Measurements from ENCODE around the gene ZIC1.

Gene ZIC1

DNA sequence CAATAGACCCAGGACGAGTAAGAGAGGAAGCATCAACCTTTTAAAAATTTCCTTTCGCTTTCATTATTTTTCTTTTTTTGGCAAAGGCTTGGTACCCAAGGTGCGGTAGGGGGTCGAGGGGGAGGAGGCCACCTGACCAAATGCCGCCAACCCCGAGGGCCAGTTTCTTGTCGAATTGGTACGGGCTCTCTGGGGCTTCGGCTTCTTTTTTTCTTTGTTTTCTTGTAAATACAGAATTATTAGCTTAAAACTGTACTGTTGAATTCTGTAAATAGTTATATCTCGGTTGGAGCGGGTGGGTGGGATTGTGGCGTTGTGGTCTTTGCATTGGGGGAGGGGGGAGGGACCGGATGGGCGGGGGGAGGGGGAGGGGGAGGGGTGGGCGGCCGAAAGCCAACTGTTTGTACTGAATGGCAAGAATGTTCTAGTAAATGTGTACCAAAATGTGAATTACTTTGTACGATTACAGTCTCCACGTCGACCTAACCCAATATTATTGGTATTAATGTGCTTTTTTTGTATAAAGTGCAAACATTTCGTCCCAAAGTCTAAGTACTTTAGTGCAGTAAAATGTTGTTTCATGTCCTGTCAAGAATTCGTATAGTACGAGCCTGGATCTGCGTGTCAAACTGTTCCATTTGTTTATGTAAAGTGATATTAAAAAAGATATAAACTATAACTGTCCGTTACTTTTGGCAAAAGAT is 4.7 kb downstream of the ZIC1 start:
- Histone ChIP-seq H3K4me1 (ENCODE audit: control insufficient read depth, insufficient read depth, low read length) (peaks cover 52% of the 10 kb centered on the region), H3K9ac (ENCODE audit: low read depth, low read length) (no peak overlapping the region), H3K27me3 (ENCODE audit: control insufficient read depth, insufficient read depth, low read length) (peaks cover 100% of the 10 kb centered on the region), H3K9me3 (ENCODE audit: control insufficient read depth, insufficient read depth, low read length) (no peaks in the 10 kb centered on the region), H3K4me3 (ENCODE audit: low read depth, low read length) (peak overlapping the region; percentile 37), H3K27ac (ENCODE audit: low read depth, low read length) (no peak overlapping the region), H3K36me3 (ENCODE audit: control insufficient read depth, insufficient read depth, low read length) (no peaks in the 10 kb centered on the region)

GRCh38 chr3:147414390-147415138 is 5.4 kb downstream of the ZIC1 start:
- no peaks in the 10 kb centered on the region for H3K36me3 ChIP-seq (ENCODE audit: control insufficient read depth, insufficient read depth, low read length)
- peaks cover 56% of the 10 kb centered on the region for H3K4me1 ChIP-seq (ENCODE audit: control insufficient read depth, insufficient read depth, low read length)
- H3K4me3 ChIP-seq (ENCODE audit: low read depth, low read length) = no peak overlapping the region
- H3K9me3 ChIP-seq (ENCODE audit: control insufficient read depth, insufficient read depth, low read length) = no peaks in the 10 kb centered on the region
- peaks cover 100% of the 10 kb centered on the region for H3K27me3 ChIP-seq (ENCODE audit: control insufficient read depth, insufficient read depth, low read length)
- H3K9ac ChIP-seq (ENCODE audit: low read depth, low read length) = no peak overlapping the region
- H3K27ac ChIP-seq (ENCODE audit: low read depth, low read length) = no peak overlapping the region

- Histone ChIP-seq H3K9me3 (ENCODE audit: control insufficient read depth, insufficient read depth, low read length) (no peaks in the 10 kb centered on the region), H3K9ac (ENCODE audit: low read depth, low read length) (no peak overlapping the region), H3K27me3 (ENCODE audit: control insufficient read depth, insufficient read depth, low read length) (peaks cover 100% of the 10 kb centered on the region), H3K36me3 (ENCODE audit: control insufficient read depth, insufficient read depth, low read length) (no peaks in the 10 kb centered on the region), H3K27ac (ENCODE audit: low read depth, low read length) (no peak overlapping the region), H3K4me1 (ENCODE audit: control insufficient read depth, insufficient read depth, low read length) (peaks cover 63% of the 10 kb centered on the region), H3K4me3 (ENCODE audit: low read depth, low read length) (no peak overlapping the region)
These were observed 6.1 kb downstream of the ZIC1 start for GRCh38 chr3:147415286-147415685.

DNA sequence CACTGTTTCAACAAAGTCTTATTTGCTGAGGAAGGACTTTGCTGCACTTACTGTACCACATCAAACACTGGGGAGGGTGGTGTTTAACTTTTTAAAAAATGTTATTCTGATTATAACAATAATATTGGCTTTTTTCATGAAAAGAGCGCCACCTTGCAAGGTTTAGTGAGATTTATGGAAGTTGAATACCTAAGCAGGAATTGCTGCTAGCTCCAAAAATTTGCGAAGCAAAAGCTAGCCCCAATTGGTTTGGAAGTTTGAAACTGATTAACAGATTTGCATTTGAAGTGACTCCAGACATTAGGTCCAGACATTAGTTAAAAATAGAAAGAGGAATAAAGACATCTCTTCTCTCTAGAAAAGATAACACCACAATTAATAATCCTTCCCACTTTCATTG is 6.7 kb downstream of the ZIC1 start:
- Histone ChIP-seq H3K9ac (ENCODE audit: low read depth, low read length) (no peak overlapping the region), H3K4me1 (ENCODE audit: control insufficient read depth, insufficient read depth, low read length) (peaks cover 66% of the 10 kb centered on the region), H3K27me3 (ENCODE audit: control insufficient read depth, insufficient read depth, low read length) (peaks cover 100% of the 10 kb centered on the region), H3K4me3 (ENCODE audit: low read depth, low read length) (no peak overlapping the region), H3K36me3 (ENCODE audit: control insufficient read depth, insufficient read depth, low read length) (no peaks in the 10 kb centered on the region), H3K9me3 (ENCODE audit: control insufficient read depth, insufficient read depth, low read length) (no peaks in the 10 kb centered on the region), H3K27ac (ENCODE audit: low read depth, low read length) (no peak overlapping the region)

DNA sequence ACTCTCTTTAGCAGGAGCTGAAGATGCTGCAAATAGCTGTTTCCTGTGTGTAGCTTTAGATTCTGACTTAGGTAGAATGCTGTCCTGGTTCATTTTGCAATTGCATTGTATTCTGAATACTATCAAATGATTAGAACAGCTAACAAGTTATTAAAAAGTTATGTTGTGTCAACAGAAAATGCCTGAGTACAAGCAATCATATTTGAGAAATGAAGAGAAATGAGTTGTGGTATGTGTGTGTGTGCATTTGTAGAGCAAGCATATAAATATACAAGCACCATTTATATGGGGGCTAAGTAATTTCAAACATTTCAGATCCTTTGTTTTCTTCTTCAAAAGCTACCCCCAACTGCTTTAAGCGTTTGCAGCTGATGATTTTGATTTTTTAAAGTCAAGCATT is 7.8 kb downstream of the ZIC1 start:
- H3K4me1 ChIP-seq (ENCODE audit: control insufficient read depth, insufficient read depth, low read length) = peaks cover 71% of the 10 kb centered on the region
- no peak overlapping the region for H3K27ac ChIP-seq (ENCODE audit: low read depth, low read length)
- H3K27me3 ChIP-seq (ENCODE audit: control insufficient read depth, insufficient read depth, low read length) = peaks cover 100% of the 10 kb centered on the region
- no peak overlapping the region for H3K4me3 ChIP-seq (ENCODE audit: low read depth, low read length)
- H3K36me3 ChIP-seq (ENCODE audit: control insufficient read depth, insufficient read depth, low read length) = no peaks in the 10 kb centered on the region
- no peak overlapping the region for H3K9ac ChIP-seq (ENCODE audit: low read depth, low read length)
- H3K9me3 ChIP-seq (ENCODE audit: control insufficient read depth, insufficient read depth, low read length) = no peaks in the 10 kb centered on the region

DNA sequence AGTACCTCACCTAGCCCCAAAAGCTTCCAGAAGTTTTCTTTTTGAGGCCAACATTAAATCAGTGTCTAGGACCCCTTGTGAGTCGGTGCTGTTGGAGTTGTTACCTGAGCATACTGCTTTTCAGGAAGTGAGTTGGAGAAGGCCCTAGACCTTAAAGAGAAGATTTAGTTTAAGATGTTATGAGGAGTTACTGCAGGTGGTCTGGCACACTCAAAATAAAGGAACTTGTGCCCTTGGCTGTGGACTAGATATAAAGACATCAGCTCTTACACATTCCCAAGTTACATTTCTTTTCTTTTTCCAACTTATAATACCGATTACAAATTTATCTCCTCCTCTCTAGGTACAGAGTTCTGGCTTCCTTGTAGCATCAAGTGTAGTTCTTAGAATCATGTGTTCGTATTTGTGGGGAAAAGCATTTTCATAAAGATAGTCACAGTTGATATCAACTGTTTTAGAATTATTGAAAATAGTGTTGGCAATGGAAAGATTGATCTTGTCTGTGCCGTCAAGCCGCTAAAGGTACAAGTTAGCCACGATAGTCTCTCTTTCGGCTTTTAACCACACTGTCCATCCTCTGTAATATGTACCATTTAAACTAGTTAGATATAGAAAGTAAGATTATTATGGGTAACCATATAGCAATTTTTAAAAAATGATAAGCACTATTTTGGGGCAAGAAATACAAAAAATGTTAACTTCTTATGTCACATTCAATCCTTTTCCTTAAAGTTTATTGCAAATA is 8.6 kb downstream of the ZIC1 start:
- H3K27me3 ChIP-seq (ENCODE audit: control insufficient read depth, insufficient read depth, low read length) = peaks cover 100% of the 10 kb centered on the region
- H3K4me1 ChIP-seq (ENCODE audit: control insufficient read depth, insufficient read depth, low read length) = peaks cover 72% of the 10 kb centered on the region
- no peak overlapping the region for H3K27ac ChIP-seq (ENCODE audit: low read depth, low read length)
- no peaks in the 10 kb centered on the region for H3K36me3 ChIP-seq (ENCODE audit: control insufficient read depth, insufficient read depth, low read length)
- no peaks in the 10 kb centered on the region for H3K9me3 ChIP-seq (ENCODE audit: control insufficient read depth, insufficient read depth, low read length)
- no peak overlapping the region for H3K9ac ChIP-seq (ENCODE audit: low read depth, low read length)
- no peak overlapping the region for H3K4me3 ChIP-seq (ENCODE audit: low read depth, low read length)

- Histone ChIP-seq H3K4me1 (ENCODE audit: control insufficient read depth, insufficient read depth, low read length) (peaks cover 70% of the 10 kb centered on the region), H3K27me3 (ENCODE audit: control insufficient read depth, insufficient read depth, low read length) (peaks cover 100% of the 10 kb centered on the region)
These were observed 9.2 kb downstream of the ZIC1 start for GRCh38 chr3:147418371-147418781.

GRCh38 chr3:147418808-147419701 is 9.9 kb downstream of the ZIC1 start:
- Histone ChIP-seq H3K4me1 (ENCODE audit: control insufficient read depth, insufficient read depth, low read length) (peaks cover 70% of the 10 kb centered on the region), H3K36me3 (ENCODE audit: control insufficient read depth, insufficient read depth, low read length) (no peaks in the 10 kb centered on the region), H3K27ac (ENCODE audit: low read depth, low read length) (peak overlapping the region; percentile 10), H3K9me3 (ENCODE audit: control insufficient read depth, insufficient read depth, low read length) (no peaks in the 10 kb centered on the region), H3K27me3 (ENCODE audit: control insufficient read depth, insufficient read depth, low read length) (peaks cover 100% of the 10 kb centered on the region), H3K9ac (ENCODE audit: low read depth, low read length) (no peak overlapping the region), H3K4me3 (ENCODE audit: low read depth, low read length) (peak overlapping the region; percentile 73)

More at GRCh38 chr3:147418371-147418781, 9.2 kb downstream of the ZIC1 start:
- H3K9me3 ChIP-seq (ENCODE audit: control insufficient read depth, insufficient read depth, low read length) = no peaks in the 10 kb centered on the region
- no peaks in the 10 kb centered on the region for H3K36me3 ChIP-seq (ENCODE audit: control insufficient read depth, insufficient read depth, low read length)
- H3K4me3 ChIP-seq (ENCODE audit: low read depth, low read length) = peak overlapping the region; percentile 73
- H3K9ac ChIP-seq (ENCODE audit: low read depth, low read length) = no peak overlapping the region
- no peak overlapping the region for H3K27ac ChIP-seq (ENCODE audit: low read depth, low read length)

GRCh38 chr3:147419781-147420224 is 10.6 kb downstream of the ZIC1 start:
- no peaks in the 10 kb centered on the region for H3K36me3 ChIP-seq (ENCODE audit: control insufficient read depth, insufficient read depth, low read length)
- H3K4me3 ChIP-seq (ENCODE audit: low read depth, low read length) = peak overlapping the region; percentile 73; the same call in 1 of the 2 replicates
- H3K27ac ChIP-seq (ENCODE audit: low read depth, low read length) = no peak overlapping the region
- peaks cover 65% of the 10 kb centered on the region for H3K4me1 ChIP-seq (ENCODE audit: control insufficient read depth, insufficient read depth, low read length)
- H3K9me3 ChIP-seq (ENCODE audit: control insufficient read depth, insufficient read depth, low read length) = no peaks in the 10 kb centered on the region
- H3K27me3 ChIP-seq (ENCODE audit: control insufficient read depth, insufficient read depth, low read length) = peaks cover 100% of the 10 kb centered on the region
- no peak overlapping the region for H3K9ac ChIP-seq (ENCODE audit: low read depth, low read length)
